K562 (cell line): ENCODE data around the gene DHRS11. TPM values are rescaled to one million over a fixed set of nuclear protein-coding genes. Genes with fewer than 3 reads are reported as not detected.

Source experiments
- ATAC-seq: fragments of 200-7000 bp; cut with Tn5 transposase; 3 replicates; pipeline ENCODE4 v1.9.1; 2020; ENCODE audit warnings: moderate library complexity
- BruUV-seq: library from RNA; stranded (reverse); fragments of 400-500 nt; replicated peaks from 2 replicates; lab custom pipeline; 2021; lab: Mats Ljungman, UMichigan
- CTCF ChIA-PET: fragments of 300-600 bp; formaldehyde crosslinking; extraction: SDS; loops from one replicate; lab custom pipeline; 2021; ENCODE audit warnings: low intra/inter-chr PET ratio; lab: Yijun Ruan, JAX
- POLR2A ChIA-PET: fragments of 300-600, 350-650 bp; sonication (Branson Sonifier 250); formaldehyde crosslinking; extraction: SDS; loops from one replicate; lab custom pipeline; 2021; ENCODE audit warnings: antibody characterized with exemption, inconsistent platforms; lab: Yijun Ruan, JAX
- DNase-seq, 4 experiments: peaks; one replicate each; pipeline versions ENCODE4 v3.0.0 to v3.0.0-alpha.2; 2011 to 2018; ENCODE audit warnings: low spot score in 3 of 4, mixed read lengths in 3 of 4; ENCODE audit errors: extremely low read depth in 1 of 4
- FAIRE-seq: peaks from 2 replicates; lab custom pipeline; 2011; peaks lifted over from hg19 to GRCh38; lab: Jason Lieb, UNC
- H2AFZ ChIP-seq: 2 replicates; pipeline ENCODE4 v1.6.0; 2011; ENCODE audit warnings: low read depth, low read length, control low read depth, inconsistent platforms
- H3K27ac ChIP-seq: fragments of 200-600 bp; 3 replicates; pipeline ENCODE4 v1.8.0; 2011; ENCODE audit warnings: low read depth, mild to moderate bottlenecking, control low read depth, inconsistent platforms, low read length, moderate library complexity, mixed read lengths; ENCODE audit errors: extremely low read depth
- H3K27me3 ChIP-seq, 2 experiments: fragments of 300-600 bp in 1 of 2; 2 replicates in 1 of 2; 3 replicates in 1 of 2; pipeline versions ENCODE4 v1.6.0 to v1.8.0; 2011; ENCODE audit warnings: inconsistent platforms in 2 of 2, low read length in 2 of 2, mild to moderate bottlenecking in 1 of 2, mixed read lengths in 1 of 2, moderate library complexity in 1 of 2; ENCODE audit not compliant: control insufficient read depth in 2 of 2, insufficient read depth in 2 of 2
- H3K36me3 ChIP-seq: fragments of 300-600 bp; 3 replicates; pipeline ENCODE4 v1.8.0; 2011; ENCODE audit warnings: mild to moderate bottlenecking, low read length, inconsistent platforms; ENCODE audit not compliant: control insufficient read depth, insufficient read depth
- H3K4me1 ChIP-seq, 2 experiments: fragments of 200-600 bp in 1 of 2; replicated peaks in 1 of 2; 2 replicates in 1 of 2; 3 replicates in 1 of 2; pipeline versions ENCODE4 v1.5.1 to v1.8.0; 2011; ENCODE audit warnings: inconsistent platforms in 2 of 2, low read length in 2 of 2, mild to moderate bottlenecking in 1 of 2, mixed read lengths in 1 of 2, moderate library complexity in 1 of 2; ENCODE audit not compliant: control insufficient read depth in 2 of 2, insufficient read depth in 2 of 2
- H3K4me2 ChIP-seq: 2 replicates; pipeline ENCODE4 v1.6.1; 2011; ENCODE audit warnings: low read length, control low read depth, inconsistent platforms, mixed read lengths; ENCODE audit not compliant: insufficient read depth
- H3K4me3 ChIP-seq: fragments of 200-600 bp; sonication (generic), shearing (Covaris generic); 2 replicates; pipeline ENCODE4 v1.5.1; 2016; ENCODE audit warnings: control low read depth, inconsistent platforms
- H3K79me2 ChIP-seq: fragments of 200-600 bp; 3 replicates; pipeline ENCODE4 v1.8.0; 2011; ENCODE audit warnings: low read length, inconsistent platforms; ENCODE audit not compliant: control insufficient read depth, insufficient read depth
- H3K9ac ChIP-seq, 2 experiments: 2 replicates each; pipeline versions ENCODE4 v1.6.0 to v1.6.1; 2011; ENCODE audit warnings: low read depth in 2 of 2, low read length in 2 of 2, control low read depth in 1 of 2, inconsistent platforms in 1 of 2, mild to moderate bottlenecking in 1 of 2, mixed read lengths in 1 of 2; ENCODE audit not compliant: insufficient read depth in 1 of 2
- H3K9me1 ChIP-seq: one replicate; pipeline ENCODE4 v1.6.0; 2011; ENCODE audit warnings: inconsistent platforms, mild to moderate bottlenecking, low read length, moderate library complexity; ENCODE audit not compliant: control insufficient read depth, insufficient read depth
- H3K9me3 ChIP-seq: replicated peaks from 2 replicates; pipeline ENCODE4 v1.5.1; 2011; ENCODE audit warnings: low read depth, low read length, inconsistent platforms; ENCODE audit not compliant: control insufficient read depth, insufficient read depth
- H4K20me1 ChIP-seq: replicated peaks from 2 replicates; pipeline ENCODE4 v1.6.1; 2011; ENCODE audit warnings: low read length, inconsistent platforms, mixed read lengths; ENCODE audit not compliant: control insufficient read depth, insufficient read depth
- ATF7 ChIP-seq: fragments of 450-650 bp; IDR thresholded peaks from 2 replicates; pipeline ENCODE4 v1.7.1; 2014; ENCODE audit warnings: mild to moderate bottlenecking, moderate library complexity
- BCOR ChIP-seq: fragments of 450-650 bp; IDR thresholded peaks from 2 replicates; pipeline ENCODE4 v1.6.1; 2016
- BHLHE40 ChIP-seq: IDR thresholded peaks from 2 replicates; pipeline ENCODE4 v1.6.1; 2011; ENCODE audit warnings: low read length, improper control_type of control experiment
- CEBPB ChIP-seq: fragments of 450-650 bp; IDR thresholded peaks from 2 replicates; pipeline ENCODE4 v1.6.1; 2016; ENCODE audit warnings: missing genetic modification characterization, missing compliant biosample characterization
- CEBPG ChIP-seq, 3 experiments: fragments of 200-800 bp in 1 of 3; sonication (Bioruptor generic) in 1 of 3; sonication (generic) in 1 of 3; formaldehyde crosslinking in 1 of 3; IDR thresholded peaks in 2 of 3; conservative IDR thresholded peaks in 1 of 3; 2 replicates each; pipeline versions ENCODE4 v1.6.1 to v1.8.0; 2016 to 2022; ENCODE audit warnings: missing compliant biosample characterization in 2 of 3, missing genetic modification characterization in 2 of 3, mild to moderate bottlenecking in 1 of 3, missing genetic modification reagents in 1 of 3
- JUND ChIP-seq, 2 experiments: IDR thresholded peaks; 2 replicates in 1 of 2; 3 replicates in 1 of 2; pipeline ENCODE4 v1.6.1; 2011; ENCODE audit warnings: borderline replicate concordance in 2 of 2, low read depth in 2 of 2, low read length in 2 of 2, improper control_type of control experiment in 1 of 2, missing biosample characterization in 1 of 2, missing genetic modification characterization in 1 of 2, missing genetic modification reagents in 1 of 2
- KAT2B ChIP-seq: IDR thresholded peaks from one replicate; pipeline ENCODE4 v1.6.1; 2012; ENCODE audit warnings: low read depth, mild to moderate bottlenecking, control low read depth, inconsistent platforms, low read length, moderate library complexity
- NCOA6 ChIP-seq: fragments of 450-650 bp; IDR thresholded peaks from 2 replicates; pipeline ENCODE4 v1.6.1; 2017; ENCODE audit warnings: mild to moderate bottlenecking
- SMARCA5 ChIP-seq: fragments of 450-650 bp; IDR thresholded peaks from 2 replicates; pipeline ENCODE4 v1.6.1; 2016
- SNIP1 ChIP-seq: fragments of 450-650 bp; IDR thresholded peaks from 2 replicates; pipeline ENCODE4 v1.7.1; 2017; ENCODE audit warnings: low read depth, mild to moderate bottlenecking
- TAF15 ChIP-seq: fragments of 200-400 bp; formaldehyde crosslinking; IDR thresholded peaks from 2 replicates; pipeline ENCODE4 v1.6.1; 2017; ENCODE audit warnings: mild to moderate bottlenecking, low read depth, low read length, moderate library complexity
- TEAD1 ChIP-seq, 2 experiments: fragments of 450-650 bp in 1 of 2; sonication (generic) in 1 of 2; formaldehyde crosslinking; IDR thresholded peaks; 2 replicates each; pipeline versions ENCODE4 v1.4.0 to v1.8.0; 2020 to 2022; ENCODE audit warnings: mild to moderate bottlenecking in 2 of 2, missing genetic modification reagents in 1 of 2
- ZKSCAN8 ChIP-seq: fragments of 200-800 bp; sonication (Bioruptor generic); IDR thresholded peaks from 2 replicates; pipeline ENCODE4 v1.6.1; 2016; ENCODE audit warnings: missing genetic modification characterization, missing compliant biosample characterization
- ZNF121 ChIP-seq: sonication (generic); formaldehyde crosslinking; conservative IDR thresholded peaks from 2 replicates; pipeline ENCODE4 v1.8.0; 2022; ENCODE audit warnings: missing genetic modification reagents
- ZNF384 ChIP-seq: IDR thresholded peaks from 2 replicates; pipeline ENCODE4 v1.6.1; 2012; ENCODE audit warnings: low read depth, low read length, improper control_type of control experiment
- ZNF436 ChIP-seq: fragments of 250-450, 450-650 bp; sonication (Bioruptor Pico); formaldehyde crosslinking; IDR thresholded peaks from 2 replicates; pipeline ENCODE4 v1.7.0; 2020; ENCODE audit warnings: mild to moderate bottlenecking
- WGBS: fragments of 100-300 bp; shearing (Covaris generic); methylation state at CpG from one replicate; pipeline ENCODE4 v1.1.6; 2016; ENCODE audit warnings: low coverage, mixed read lengths; ENCODE audit not compliant: insufficient coverage; ENCODE audit errors: missing lambda C conversion rate; 5-methylcytosine and 5-hydroxymethylcytosine counted together
- in situ Hi-C: fragments of 300-500 bp; cut with MboI; formaldehyde crosslinking; loops from 4 replicates; pipeline ENCODE4 v1.15.0; 2018; ENCODE audit warnings: inconsistent platforms, mixed read lengths
- intact Hi-C: fragments of 100-400 bp; cut with micrococcal nuclease; formaldehyde crosslinking; loops from 2 replicates; pipeline ENCODE4 v1.14.2; 2022
- polyA plus RNA-seq, 8 experiments: library from polyadenylated mRNA; depleted of rRNA in 4 of 8; stranded (reverse) in 5 of 8; unstranded in 3 of 8; fragments of >200 nt; fragmentation: Nextera tagmentation in 2 of 8; fragmentation: Illumina TruSeq in 1 of 8; extraction: Ambion mirVana in 2 of 8; extraction: Trizol in 1 of 8; gene quantifications; 2 replicates each; pipeline versions ENCODE4 v1.2.1 to v1.2.3, GENCODE V29; 2011 to 2014; ENCODE audit warnings: inconsistent platforms in 1 of 8, missing spikeins in 1 of 8
- total RNA-seq, 7 experiments: library from RNA; depleted of rRNA in 6 of 7; stranded (reverse); fragments of >200 nt in 6 of 7; fragmentation: Illumina TruSeq in 2 of 7; extraction: Trizol in 2 of 7; gene quantifications; 2 replicates each; pipeline versions ENCODE4 v1.2.1 to v1.2.3, GENCODE V29; 2011 to 2021; ENCODE audit warnings: low replicate concordance in 1 of 7
- TF ChIP-seq, protein P1 (sequence below): IDR thresholded peaks from 2 replicates; pipeline ENCODE4 v1.6.1; 2011; ENCODE audit not compliant: insufficient read length; ENCODE audit errors: extremely low read depth
- TF ChIP-seq, protein P2 (sequence below): fragments of 250-450 bp; sonication (Bioruptor Pico); IDR thresholded peaks from 2 replicates; pipeline ENCODE4 v1.4.0; 2020; ENCODE audit warnings: mild to moderate bottlenecking, moderate library complexity, borderline replicate concordance

Gene DHRS11
- total and polyA plus RNA-seq, 9 of the 15 experiments (the other 6 are each of a cell fraction or from before 2014, with no cell fraction given), result 15.2 to 123 (median 59.8) TPM

DNA sequence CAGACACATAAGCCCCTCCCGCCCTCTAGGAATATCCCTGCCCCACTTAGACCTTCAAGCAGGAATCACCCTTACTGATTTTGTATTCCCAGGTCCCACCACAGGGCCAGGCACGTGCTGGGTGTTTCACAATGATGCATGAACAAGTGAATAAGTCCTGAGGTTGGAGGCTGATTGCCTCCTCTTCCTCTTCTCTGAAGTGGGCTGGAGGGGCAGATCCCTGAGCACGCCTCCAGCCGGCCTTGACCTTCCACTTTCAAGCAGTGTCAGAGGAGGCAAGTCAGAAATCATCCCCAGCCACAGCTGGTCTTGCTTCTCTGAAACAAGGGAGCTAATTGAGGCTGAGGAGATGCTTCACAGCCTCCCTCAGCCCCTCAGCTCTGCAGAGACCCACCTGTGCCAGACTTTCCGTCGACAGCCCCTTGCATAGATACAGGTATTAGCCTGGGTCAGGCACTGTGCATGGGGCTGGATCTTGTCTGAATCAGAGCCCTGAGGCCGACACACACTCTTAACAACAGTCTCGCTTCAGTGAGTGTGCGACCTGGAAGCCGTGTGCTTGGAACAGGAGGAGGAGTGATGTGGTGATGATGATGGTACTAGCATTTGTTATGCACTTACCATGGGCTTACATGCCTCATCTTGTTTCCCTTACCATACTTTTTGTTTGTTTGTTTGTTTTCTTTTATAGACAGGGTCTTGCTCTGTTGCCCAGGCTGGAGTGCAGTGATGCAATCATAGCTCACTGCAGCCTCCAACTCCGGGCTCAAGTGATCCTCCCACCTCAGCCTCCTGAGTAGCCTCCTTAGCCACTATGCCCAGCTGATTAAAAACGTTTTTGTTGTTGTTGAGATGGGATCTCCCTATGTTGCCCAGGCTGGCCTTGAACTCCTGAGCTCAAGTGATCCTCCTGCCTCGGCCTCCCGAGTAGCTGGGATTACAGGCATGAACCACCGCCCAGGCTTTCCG is 24.7 kb downstream of the DHRS11 start:
- H3K9me1 ChIP-seq, result no peaks in the 10 kb centered on the region
- ATAC-seq, result no peak
- DNase-seq, result no peak
- no peak overlapping the region for H2AFZ ChIP-seq
- H3K4me3 ChIP-seq, result no peak overlapping the region
- 0 out of 2 replicates have a peak, but pooled peaks cover 6% of the 10 kb centered on the region for H4K20me1 ChIP-seq
- no peaks in the 10 kb centered on the region for H3K9me3 ChIP-seq
- H3K4me2 ChIP-seq, result no peak overlapping the region
- WGBS, result 46% methylated on average over 16 of the region's 16 CpGs
- BruUV-seq, result no TSS peak
- ChIA-PET POLR2A (interaction anchor here (0.5 to 0.6 kb wide), 2 partner anchors 13 to 18 kb away, joined by 3 read pairs; no protein-coding TSS in a partner anchor), CTCF (no interaction called here)
- FAIRE-seq, result no peak
- intact Hi-C loops, result no loop called here
- no peaks in the 10 kb centered on the region for H3K36me3 ChIP-seq
- in situ Hi-C loops, result loop anchor here (10.0 kb wide), 1 partner anchor 628 kb away; no protein-coding TSS in a partner anchor
- peaks cover 9 to 10% of the 10 kb centered on the region in 2 experiments; a peak in 4 of 5 replicates for H3K4me1 ChIP-seq
- H3K9ac ChIP-seq, result no peak overlapping the region
- no peaks in the 10 kb centered on the region for H3K79me2 ChIP-seq
- no peak overlapping the region for H3K27ac ChIP-seq
- peaks cover 0 to 23% of the 10 kb centered on the region in 2 experiments; a peak in 2 of 5 replicates for H3K27me3 ChIP-seq
- TF ChIP-seq, protein P1, sequence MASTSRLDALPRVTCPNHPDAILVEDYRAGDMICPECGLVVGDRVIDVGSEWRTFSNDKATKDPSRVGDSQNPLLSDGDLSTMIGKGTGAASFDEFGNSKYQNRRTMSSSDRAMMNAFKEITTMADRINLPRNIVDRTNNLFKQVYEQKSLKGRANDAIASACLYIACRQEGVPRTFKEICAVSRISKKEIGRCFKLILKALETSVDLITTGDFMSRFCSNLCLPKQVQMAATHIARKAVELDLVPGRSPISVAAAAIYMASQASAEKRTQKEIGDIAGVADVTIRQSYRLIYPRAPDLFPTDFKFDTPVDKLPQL, result no peak
- peak; percentile 61; the same call in 1 of the 2 replicates for TF ChIP-seq ZNF121 (CRISPR knock-in tag)
- peak; percentile 60; the same call in 1 of the 2 replicates for TF ChIP-seq CEBPB (tag)
- TF ChIP-seq BHLHE40, result 0 out of 2 replicates have a peak, but pooled peaks have one; percentile 14
- TF ChIP-seq KAT2B, result no peak
- peak; percentile 44; the same call in 1 of the 2 replicates for TF ChIP-seq SMARCA5
- TF ChIP-seq ATF7, result no peak
- no peak for TF ChIP-seq ZNF436 (CRISPR knock-in tag)
- peak; percentile 54 for TF ChIP-seq CEBPG (CRISPR knock-in tag; IDR thresholded peaks at IDR 0.05)
- peak in 1 of 2 experiments; percentile 43; a peak in 1 of 4 replicates for TF ChIP-seq CEBPG (tag; conservative IDR thresholded peaks at IDR 0.05 in 1 of 2, IDR thresholded peaks at IDR 0.05 in 1 of 2)
- no peak for TF ChIP-seq JUND (IDR thresholded peaks at IDR 0.05; ENCODE audit: borderline replicate concordance, low read depth, low read length)
- TF ChIP-seq JUND (tag; IDR thresholded peaks at IDR 0.05; ENCODE audit: borderline replicate concordance, low read depth, low read length), result no peak
- TF ChIP-seq, protein P2, sequence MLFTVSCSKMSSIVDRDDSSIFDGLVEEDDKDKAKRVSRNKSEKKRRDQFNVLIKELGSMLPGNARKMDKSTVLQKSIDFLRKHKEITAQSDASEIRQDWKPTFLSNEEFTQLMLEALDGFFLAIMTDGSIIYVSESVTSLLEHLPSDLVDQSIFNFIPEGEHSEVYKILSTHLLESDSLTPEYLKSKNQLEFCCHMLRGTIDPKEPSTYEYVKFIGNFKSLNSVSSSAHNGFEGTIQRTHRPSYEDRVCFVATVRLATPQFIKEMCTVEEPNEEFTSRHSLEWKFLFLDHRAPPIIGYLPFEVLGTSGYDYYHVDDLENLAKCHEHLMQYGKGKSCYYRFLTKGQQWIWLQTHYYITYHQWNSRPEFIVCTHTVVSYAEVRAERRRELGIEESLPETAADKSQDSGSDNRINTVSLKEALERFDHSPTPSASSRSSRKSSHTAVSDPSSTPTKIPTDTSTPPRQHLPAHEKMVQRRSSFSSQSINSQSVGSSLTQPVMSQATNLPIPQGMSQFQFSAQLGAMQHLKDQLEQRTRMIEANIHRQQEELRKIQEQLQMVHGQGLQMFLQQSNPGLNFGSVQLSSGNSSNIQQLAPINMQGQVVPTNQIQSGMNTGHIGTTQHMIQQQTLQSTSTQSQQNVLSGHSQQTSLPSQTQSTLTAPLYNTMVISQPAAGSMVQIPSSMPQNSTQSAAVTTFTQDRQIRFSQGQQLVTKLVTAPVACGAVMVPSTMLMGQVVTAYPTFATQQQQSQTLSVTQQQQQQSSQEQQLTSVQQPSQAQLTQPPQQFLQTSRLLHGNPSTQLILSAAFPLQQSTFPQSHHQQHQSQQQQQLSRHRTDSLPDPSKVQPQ (CRISPR knock-in tag), result no peak
- TF ChIP-seq NCOA6, result no peak
- no peak for TF ChIP-seq SNIP1
- no peak for TF ChIP-seq TAF15
- TF ChIP-seq ZNF384, result no peak
- TF ChIP-seq BCOR, result peak; percentile 35; the same call in 1 of the 2 replicates
- no peak for TF ChIP-seq ZKSCAN8
- no peak for TF ChIP-seq TEAD1 (CRISPR knock-in tag; IDR thresholded peaks at IDR 0.05)
